Ureter (tissue), 1 donor: ENCODE results near the gene ABHD8. TPM values are rescaled to one million over a fixed set of nuclear protein-coding genes. Genes with fewer than 3 reads are reported as not detected.
"Not testable (repeated sequence)": the region's sequence is repeated elsewhere in the genome, so short reads cannot be mapped to it uniquely, and the experiment has no call there.

Source experiments
- DNase-seq: peaks from one replicate; pipeline ENCODE4 v3.0.0-alpha.2; 2020; ENCODE audit warnings: low spot score
- total RNA-seq: library from RNA; stranded (reverse); gene quantifications from one replicate; pipeline ENCODE4 v1.2.4, GENCODE V29; 2023
- donor health status: DM: yes; HTN: yes; CAD: no.

Gene ABHD8
- total RNA-seq, 1 donor from 2014 or later, result 6.3 TPM

GRCh38 chr19:17296976-17297375 is 6.2 kb downstream of the ABHD8 start:
- no peak for DNase-seq

GRCh38 chr19:17296273-17296672 is 7.0 kb downstream of the ABHD8 start:
- no peak for DNase-seq

- DNase-seq, result not testable (repeated sequence)
Measured at GRCh38 chr19:17295551-17295950, 7.7 kb downstream of the ABHD8 start.

- no peak for DNase-seq
Measured at GRCh38 chr19:17294051-17294891, 9.0 kb downstream of the ABHD8 start.

GRCh38 chr19:17293605-17294004 is 9.6 kb downstream of the ABHD8 start:
- DNase-seq, result no peak

- DNase-seq, result peak; percentile 80
Measured at GRCh38 chr19:17292301-17293074, 10.7 kb downstream of the ABHD8 start.

GRCh38 chr19:17289489-17289888 is 13.7 kb downstream of the ABHD8 start:
- DNase-seq, result no peak

GRCh38 chr19:17286752-17287151 is 16.5 kb downstream of the ABHD8 start:
- no peak for DNase-seq

GRCh38 chr19:17286263-17286662 is 17.0 kb downstream of the ABHD8 start:
- DNase-seq, result no peak

GRCh38 chr19:17285415-17286135 is 17.6 kb downstream of the ABHD8 start:
- no peak for DNase-seq

GRCh38 chr19:17283504-17283996 is 19.7 kb downstream of the ABHD8 start:
- DNase-seq, result no peak

GRCh38 chr19:17282488-17283125 is 20.6 kb downstream of the ABHD8 start:
- DNase-seq, result peak; percentile 85

- no peak for DNase-seq
Measured at GRCh38 chr19:17281391-17282304, 21.6 kb downstream of the ABHD8 start, which contains the start of gene ANKLE1. Gene ANKLE1 (plus strand): TSS chr19:17281901. CDS start chr19:17281921, 20 bp downstream.

- DNase-seq, result no peak
Measured at GRCh38 chr19:17279436-17279835, 23.8 kb downstream of the ABHD8 start.

GRCh38 chr19:17275441-17276175 is 27.6 kb downstream of the ABHD8 start:
- no peak for DNase-seq

GRCh38 chr19:17274892-17275291 is 28.3 kb downstream of the ABHD8 start:
- not testable (repeated sequence) for DNase-seq

GRCh38 chr19:17268754-17269153 is 34.5 kb downstream of the ABHD8 start:
- no peak for DNase-seq

- DNase-seq, result peak; percentile 97
Measured at GRCh38 chr19:17266975-17267788, 36.0 kb downstream of the ABHD8 start, which contains the start of gene BABAM1. Gene BABAM1 (plus strand): TSS chr19:17267443. CDS start chr19:17268807, 1,364 bp downstream.

GRCh38 chr19:17266589-17266974 is 36.6 kb downstream of the ABHD8 start:
- DNase-seq, result no peak
